HL-60 (cell line): Measurements from ENCODE around the gene NFIC.

Experiments used
- POLR2AphosphoS5 ChIP-seq: IDR thresholded peaks from 2 replicates; pipeline ENCODE4 v1.6.1; 2012; ENCODE audit warnings: low read depth
- TF ChIP-seq, protein P1 (sequence below): IDR thresholded peaks from one replicate; pipeline ENCODE4 v1.5.1; 2011; ENCODE audit warnings: low read length, control low read depth, inconsistent platforms; ENCODE audit not compliant: insufficient read depth
- TF ChIP-seq, protein P2 (sequence below): IDR thresholded peaks from 2 replicates; pipeline ENCODE4 v1.6.1; 2012; ENCODE audit warnings: low read depth; ENCODE audit not compliant: insufficient replicate concordance

- TF ChIP-seq, protein P1, sequence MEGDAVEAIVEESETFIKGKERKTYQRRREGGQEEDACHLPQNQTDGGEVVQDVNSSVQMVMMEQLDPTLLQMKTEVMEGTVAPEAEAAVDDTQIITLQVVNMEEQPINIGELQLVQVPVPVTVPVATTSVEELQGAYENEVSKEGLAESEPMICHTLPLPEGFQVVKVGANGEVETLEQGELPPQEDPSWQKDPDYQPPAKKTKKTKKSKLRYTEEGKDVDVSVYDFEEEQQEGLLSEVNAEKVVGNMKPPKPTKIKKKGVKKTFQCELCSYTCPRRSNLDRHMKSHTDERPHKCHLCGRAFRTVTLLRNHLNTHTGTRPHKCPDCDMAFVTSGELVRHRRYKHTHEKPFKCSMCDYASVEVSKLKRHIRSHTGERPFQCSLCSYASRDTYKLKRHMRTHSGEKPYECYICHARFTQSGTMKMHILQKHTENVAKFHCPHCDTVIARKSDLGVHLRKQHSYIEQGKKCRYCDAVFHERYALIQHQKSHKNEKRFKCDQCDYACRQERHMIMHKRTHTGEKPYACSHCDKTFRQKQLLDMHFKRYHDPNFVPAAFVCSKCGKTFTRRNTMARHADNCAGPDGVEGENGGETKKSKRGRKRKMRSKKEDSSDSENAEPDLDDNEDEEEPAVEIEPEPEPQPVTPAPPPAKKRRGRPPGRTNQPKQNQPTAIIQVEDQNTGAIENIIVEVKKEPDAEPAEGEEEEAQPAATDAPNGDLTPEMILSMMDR: no peak
- no peak for TF ChIP-seq POLR2AphosphoS5
- TF ChIP-seq, protein P2, sequence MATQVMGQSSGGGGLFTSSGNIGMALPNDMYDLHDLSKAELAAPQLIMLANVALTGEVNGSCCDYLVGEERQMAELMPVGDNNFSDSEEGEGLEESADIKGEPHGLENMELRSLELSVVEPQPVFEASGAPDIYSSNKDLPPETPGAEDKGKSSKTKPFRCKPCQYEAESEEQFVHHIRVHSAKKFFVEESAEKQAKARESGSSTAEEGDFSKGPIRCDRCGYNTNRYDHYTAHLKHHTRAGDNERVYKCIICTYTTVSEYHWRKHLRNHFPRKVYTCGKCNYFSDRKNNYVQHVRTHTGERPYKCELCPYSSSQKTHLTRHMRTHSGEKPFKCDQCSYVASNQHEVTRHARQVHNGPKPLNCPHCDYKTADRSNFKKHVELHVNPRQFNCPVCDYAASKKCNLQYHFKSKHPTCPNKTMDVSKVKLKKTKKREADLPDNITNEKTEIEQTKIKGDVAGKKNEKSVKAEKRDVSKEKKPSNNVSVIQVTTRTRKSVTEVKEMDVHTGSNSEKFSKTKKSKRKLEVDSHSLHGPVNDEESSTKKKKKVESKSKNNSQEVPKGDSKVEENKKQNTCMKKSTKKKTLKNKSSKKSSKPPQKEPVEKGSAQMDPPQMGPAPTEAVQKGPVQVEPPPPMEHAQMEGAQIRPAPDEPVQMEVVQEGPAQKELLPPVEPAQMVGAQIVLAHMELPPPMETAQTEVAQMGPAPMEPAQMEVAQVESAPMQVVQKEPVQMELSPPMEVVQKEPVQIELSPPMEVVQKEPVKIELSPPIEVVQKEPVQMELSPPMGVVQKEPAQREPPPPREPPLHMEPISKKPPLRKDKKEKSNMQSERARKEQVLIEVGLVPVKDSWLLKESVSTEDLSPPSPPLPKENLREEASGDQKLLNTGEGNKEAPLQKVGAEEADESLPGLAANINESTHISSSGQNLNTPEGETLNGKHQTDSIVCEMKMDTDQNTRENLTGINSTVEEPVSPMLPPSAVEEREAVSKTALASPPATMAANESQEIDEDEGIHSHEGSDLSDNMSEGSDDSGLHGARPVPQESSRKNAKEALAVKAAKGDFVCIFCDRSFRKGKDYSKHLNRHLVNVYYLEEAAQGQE: no peak
Observed at GRCh38 chr19:3407556-3408516, 41.5 kb downstream of the NFIC start.
